ENCODE results near the gene MIOS.
"Not testable (repeated sequence)": the region's sequence is repeated elsewhere in the genome, so short reads cannot be mapped to it uniquely, and the experiment has no call there.

The MIOS gene

GRCh38 chr7:7554649-7555575 lies 11.8 kb upstream of the MIOS start:
- DNase-seq: no peak

DNA sequence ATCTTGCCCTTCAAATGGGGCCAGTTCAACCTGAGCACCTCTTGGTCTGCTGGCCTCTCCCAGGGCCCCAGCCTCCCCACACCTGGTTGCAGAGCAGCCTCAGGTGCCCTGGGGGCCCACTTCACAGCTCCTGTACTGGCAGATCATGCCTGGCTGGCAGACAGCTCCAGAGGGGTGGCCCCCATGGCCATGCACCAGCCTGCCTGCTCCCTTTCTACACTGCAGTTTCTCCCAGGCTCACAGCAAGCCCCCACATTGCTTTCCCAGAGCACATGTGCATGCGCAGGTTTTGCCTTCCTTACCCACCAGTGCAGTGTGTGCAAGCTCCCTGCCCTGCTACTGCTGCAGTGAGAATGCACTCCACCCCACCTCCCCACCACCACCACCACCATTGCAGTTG lies 9.8 kb upstream of the MIOS start:
- no peak for DNase-seq

- DNase-seq: no peak
These were observed 9.4 kb upstream of the MIOS start for GRCh38 chr7:7557252-7557651.

DNA sequence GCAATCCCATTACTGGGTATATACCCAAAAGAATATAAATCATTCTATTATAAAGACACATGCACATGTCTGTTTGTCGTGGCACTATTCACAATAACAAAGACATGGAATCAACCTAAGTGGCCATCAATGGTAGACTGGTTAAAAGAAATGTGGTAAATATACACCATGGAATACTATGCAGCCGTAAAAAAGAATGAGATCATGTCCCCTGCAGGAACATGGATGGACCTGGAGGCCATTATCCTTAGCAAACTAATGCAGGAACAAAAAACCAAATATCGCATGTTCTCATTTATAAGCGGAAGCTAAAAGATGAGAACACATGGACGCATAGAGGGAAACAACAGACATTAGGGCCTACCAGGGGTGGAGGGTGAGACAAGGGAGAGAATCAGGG lies 5.1 kb upstream of the MIOS start:
- not testable (repeated sequence) for DNase-seq

DNA sequence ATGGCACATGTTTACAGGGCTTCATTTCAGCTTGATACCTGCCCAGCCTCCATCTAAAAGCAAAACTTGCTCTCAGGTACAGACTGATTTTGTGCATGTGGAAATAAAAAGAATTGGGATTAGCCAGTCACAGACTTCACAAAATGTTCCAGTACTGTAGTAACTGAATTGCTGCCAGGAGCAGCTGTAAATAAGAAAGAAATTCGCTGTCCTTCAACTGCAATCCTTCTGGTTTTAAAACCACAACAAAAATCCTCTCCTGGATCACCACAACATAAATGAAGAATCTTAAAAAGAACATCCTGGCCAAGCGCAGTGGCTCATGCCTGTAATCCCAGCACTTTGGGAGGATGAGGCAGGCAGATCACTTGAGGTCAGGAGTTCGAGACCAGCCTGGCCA lies 3.9 kb upstream of the MIOS start:
- DNase-seq: no peak

GRCh38 chr7:7563269-7563668 lies 3.4 kb upstream of the MIOS start:
- DNase-seq: no peak

DNA sequence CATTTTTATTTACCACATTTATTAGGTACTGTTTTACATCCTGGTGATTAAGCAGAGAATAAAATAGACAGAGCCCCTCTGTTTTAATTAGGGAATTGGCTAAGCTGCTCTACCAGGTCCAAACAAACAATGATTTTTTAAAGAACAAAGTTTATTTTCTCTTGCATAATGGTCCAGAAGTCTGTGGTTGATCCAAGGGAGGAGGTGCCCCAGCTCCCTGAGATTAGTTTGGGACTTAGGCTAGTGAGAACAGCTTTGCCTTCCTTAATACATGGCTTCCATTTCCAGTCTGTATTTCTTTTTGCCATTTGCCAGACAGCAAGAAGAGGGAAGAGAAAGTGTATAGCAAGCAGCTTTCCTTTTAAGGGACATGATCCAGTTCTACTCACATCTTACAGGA lies 2.9 kb upstream of the MIOS start:
- DNase-seq: no peak

DNA sequence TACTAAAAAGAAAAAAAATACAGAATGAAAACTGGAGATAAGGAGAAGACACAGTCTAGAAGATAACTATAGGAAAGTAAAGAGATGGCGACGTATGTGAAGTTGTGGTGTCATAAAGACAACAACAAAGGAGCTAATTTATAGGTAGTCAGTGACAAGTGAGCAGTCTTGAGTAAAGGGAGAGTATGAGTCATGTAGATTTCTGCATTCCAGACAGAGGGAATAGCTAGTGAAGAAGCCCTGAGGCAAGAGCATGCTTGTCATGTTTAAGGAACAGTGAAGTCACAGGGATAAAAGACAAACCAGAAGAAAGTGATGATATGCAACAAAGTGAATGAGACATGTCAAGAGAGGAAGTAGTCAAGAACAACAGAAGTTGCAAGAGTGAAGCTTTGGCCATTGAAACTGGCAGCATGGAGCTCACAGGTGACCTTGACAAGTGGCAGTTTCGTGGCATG lies 2.3 kb upstream of the MIOS start:
- no peak for DNase-seq

- DNase-seq: no peak
These were observed 1.5 kb upstream of the MIOS start for GRCh38 chr7:7565018-7565680.

DNA sequence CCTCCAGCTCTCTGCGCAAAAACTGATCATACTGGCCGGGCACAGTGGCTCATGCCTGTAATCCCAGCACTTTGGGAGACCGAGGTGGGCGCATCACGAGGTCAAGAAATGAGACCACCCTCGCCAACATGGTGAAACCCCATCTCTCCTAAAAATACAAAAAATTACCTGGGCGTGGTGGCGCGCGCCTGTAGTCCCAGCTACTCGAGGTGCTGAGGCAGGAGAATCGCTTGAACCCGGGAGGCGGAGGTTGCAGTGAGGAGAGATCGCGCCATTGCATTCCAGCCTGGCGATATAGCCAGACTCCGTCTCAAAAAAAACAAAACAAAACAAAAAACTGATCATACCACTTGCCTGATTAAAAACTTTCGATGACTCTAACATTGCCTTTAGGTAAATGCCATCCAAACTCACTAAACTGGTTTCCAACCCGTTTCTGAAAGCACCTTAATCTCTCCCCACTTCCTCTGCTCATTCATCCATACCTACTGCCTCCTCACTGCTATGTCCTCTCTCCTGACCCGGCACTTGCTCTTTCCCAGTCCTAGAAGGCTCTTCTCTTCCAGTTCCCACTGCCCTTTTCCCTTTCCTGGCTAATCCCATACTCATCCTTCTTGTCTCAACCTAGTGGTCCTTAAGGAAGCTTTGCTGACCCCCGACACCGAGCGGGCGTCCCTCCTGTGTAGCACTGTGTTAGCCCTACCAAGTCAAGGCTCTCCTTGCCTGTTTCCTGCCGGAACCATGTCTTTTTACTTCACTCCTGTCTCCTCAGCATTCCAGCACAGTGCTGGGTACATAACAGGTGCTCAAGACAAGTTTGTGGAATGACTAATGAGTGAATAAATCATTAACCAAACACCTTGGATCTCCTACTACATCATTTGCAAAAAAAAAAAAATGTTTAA lies 686 bp upstream of the MIOS start:
- DNase-seq: no peak

DNA sequence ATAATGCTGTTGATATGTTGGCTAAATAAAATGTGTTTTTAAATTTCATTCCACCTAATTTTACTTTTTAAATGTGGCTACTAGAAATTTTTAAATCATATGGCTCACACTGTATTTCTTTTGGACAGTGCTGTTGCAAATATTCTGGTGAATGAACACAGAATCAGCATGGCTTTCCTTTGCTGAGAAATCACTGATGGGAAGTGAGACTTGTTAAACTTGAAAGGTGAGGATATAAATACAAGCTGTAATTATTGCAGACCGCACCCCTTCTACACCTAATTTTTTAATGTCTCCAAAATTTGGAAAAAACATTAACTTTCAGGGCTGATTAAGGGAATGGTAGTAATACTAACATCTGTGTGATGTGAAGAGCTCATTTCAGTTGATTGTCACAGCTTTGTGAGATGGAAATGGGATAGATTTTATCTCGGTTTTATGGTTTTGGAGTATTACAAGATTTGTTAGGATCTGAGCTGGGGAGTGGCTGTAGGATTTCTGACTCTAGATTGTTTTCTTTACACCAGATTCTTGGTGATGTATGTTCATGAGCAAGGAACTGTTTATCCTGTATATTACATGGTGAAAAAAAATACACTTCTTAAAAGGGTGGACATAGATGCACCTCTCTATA lies 1.3 kb downstream of the MIOS start:
- DNase-seq: no peak

GRCh38 chr7:7568553-7568952 lies 1.9 kb downstream of the MIOS start:
- DNase-seq: no peak

- DNase-seq: no peak
These were observed 2.4 kb downstream of the MIOS start for GRCh38 chr7:7569081-7569527.

DNA sequence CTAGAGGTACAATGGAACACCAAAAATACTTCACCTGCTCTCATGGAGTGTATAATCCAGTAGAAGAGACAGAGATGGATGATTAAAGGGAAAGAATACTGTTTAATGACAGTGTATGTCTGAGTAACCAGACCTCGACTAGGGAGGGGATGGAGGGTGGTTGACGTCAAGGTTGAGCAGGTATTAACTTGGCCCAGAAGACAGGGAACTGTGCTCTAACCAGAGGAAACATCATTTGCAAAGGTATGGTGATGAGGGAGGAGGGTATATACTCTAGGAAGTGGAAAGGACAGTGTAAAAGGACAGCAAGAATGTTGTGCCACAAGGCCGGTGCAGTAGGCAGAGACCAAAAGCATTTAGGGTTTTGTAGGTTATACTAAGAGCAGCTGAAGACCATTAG lies 2.9 kb downstream of the MIOS start:
- no peak for DNase-seq

- DNase-seq: no peak
These were observed 3.9 kb downstream of the MIOS start for GRCh38 chr7:7570584-7570983.

DNA sequence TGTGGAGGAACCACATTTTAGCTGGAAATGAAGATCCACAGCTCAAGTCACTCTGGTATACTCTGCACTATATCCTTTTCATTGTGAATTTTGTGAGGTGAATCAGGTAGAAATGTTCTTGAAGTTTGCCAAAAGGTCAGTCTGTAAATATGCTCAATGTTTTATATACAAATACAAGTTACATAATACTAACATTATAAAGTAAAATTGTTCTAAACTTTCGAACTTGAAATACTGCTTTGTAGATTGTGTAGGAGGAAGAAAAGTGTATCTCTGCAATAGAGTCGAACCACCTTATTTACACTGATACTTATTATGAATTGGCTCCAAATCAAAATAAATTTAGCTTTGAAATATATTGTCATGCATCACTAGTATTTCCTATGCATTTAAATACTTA lies 7.0 kb downstream of the MIOS start:
- no peak for DNase-seq

- no peak for DNase-seq
These were observed 9.7 kb downstream of the MIOS start for GRCh38 chr7:7576344-7576743.

GRCh38 chr7:7577888-7578287 lies 11.2 kb downstream of the MIOS start:
- no peak for DNase-seq

DNA sequence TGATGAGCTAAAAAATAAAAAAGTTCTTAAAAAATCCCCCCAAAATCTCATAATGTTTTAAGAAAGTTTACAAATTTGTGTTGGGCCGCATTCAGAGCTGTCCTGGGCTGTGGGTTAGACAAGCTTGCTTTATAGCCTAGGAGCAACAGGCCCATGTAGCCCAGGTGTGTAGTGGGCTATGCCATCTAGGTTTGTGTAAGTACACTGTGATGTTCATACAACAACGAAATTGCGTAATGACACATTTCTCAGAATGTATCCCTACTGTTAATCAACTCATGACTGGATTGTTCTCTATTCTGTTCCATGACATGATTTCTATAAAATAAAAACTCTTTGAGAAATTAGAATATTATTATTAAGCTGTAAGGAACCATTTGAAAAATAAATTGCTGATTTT lies 13.0 kb downstream of the MIOS start:
- DNase-seq: no peak

DNA sequence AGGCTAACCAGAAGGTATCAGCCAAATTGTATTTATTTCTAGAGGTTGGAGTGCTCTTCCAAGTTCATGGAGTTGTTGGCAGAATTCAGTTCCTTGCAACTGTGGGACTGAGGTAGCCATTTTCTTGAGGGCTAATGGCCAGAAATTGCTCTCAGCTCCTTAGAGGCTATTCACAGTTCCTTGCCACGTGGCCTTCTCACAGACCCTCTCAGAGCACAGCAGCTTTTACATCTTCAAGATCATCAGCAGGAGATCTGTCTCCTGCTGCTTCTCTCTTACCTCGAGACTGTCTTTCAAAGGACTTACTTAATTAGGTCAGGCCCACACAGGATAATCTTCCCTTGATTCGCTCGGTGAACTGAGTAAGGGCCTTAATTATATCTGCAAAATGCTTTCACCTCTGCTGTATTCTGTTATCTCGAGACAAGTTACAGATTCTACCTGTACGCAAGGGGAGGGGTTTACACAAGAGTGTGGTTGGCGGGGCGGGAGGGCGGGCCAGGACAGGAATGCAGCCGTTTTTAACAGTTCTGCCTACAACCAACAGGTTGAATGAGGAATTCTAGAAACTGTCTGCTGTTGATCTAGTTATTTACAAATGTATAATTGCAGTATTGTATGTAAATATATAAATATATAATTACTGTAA lies 15.0 kb downstream of the MIOS start:
- DNase-seq: no peak

DNA sequence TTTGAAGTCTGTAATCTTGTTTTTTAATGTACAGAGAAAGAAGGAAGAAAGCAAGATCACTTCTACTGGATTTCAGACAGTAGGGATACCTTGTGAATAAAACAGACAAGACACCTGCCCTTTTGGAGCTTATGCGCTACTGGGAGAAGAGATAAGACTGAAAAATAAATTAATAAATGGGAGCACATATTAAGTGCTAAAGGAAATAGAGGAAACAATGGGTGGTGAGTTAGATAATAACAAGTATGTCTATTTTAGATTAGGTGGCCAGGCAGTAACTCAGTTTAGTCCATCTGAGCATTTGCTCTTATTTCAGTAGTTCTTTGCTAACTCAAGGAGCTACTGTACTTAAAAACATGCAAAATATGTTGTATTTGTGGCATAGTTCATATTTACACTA lies 15.9 kb downstream of the MIOS start:
- no peak for DNase-seq

DNA sequence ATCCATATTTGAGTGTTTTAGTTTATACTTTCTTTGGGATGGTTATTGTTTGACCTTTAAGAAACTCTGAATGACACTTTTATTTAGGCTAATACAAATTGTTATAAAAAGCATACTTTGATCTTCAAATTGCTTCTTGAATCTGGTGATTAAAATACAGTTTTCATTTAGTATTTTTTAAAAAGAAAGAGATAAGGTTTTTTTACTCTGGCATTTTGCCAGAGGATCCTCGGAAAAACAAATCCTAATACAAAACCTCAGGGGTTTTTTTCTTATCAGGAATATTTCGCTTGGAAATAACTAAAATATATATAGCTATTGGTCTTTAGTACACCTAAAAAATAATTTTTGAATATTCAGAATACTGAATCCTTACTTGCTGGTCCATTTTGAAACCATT lies 17.0 kb downstream of the MIOS start:
- DNase-seq: no peak
